NCI-H345 treated with DMSO at 0.1 percent for 48 hours (cell line): Measurements from ENCODE around the gene ZNF197.
"Not testable (repeated sequence)": the region's sequence is repeated elsewhere in the genome, so short reads cannot be mapped to it uniquely, and the experiment has no call there.

ENCODE experiments used
- DNase-seq: peaks from one replicate; lab custom pipeline; 2025; ENCODE audit not compliant: unreplicated experiment; lab: John Stamatoyannopoulos, UW

The ZNF197 gene

GRCh38 chr3:44659434-44659833, 34.6 kb downstream of the ZNF197 start:
- no peak for DNase-seq

- DNase-seq: no peak
These were observed 36.4 kb downstream of the ZNF197 start for GRCh38 chr3:44661189-44661588.

GRCh38 chr3:44665173-44665572, 40.3 kb downstream of the ZNF197 start:
- no peak for DNase-seq

GRCh38 chr3:44666346-44666745, 41.5 kb downstream of the ZNF197 start:
- no peak for DNase-seq

GRCh38 chr3:44669760-44670159, 44.9 kb downstream of the ZNF197 start:
- DNase-seq: no peak

GRCh38 chr3:44673466-44673865, 48.6 kb downstream of the ZNF197 start:
- DNase-seq: not testable (repeated sequence)

- DNase-seq: no peak
These were observed 49.4 kb downstream of the ZNF197 start for GRCh38 chr3:44674211-44674610.

- DNase-seq: no peak
These were observed 53.8 kb downstream of the ZNF197 start for GRCh38 chr3:44678480-44679116.

GRCh38 chr3:44680921-44681455, 56.2 kb downstream of the ZNF197 start:
- DNase-seq: no peak

- DNase-seq: no peak
These were observed 57.5 kb downstream of the ZNF197 start for GRCh38 chr3:44682182-44682896.

GRCh38 chr3:44685128-44685800, 60.4 kb downstream of the ZNF197 start:
- DNase-seq: peak; percentile 44

- DNase-seq: no peak
These were observed 63.1 kb downstream of the ZNF197 start for GRCh38 chr3:44687898-44688297.
